Kidney (tissue), 14 donors: ENCODE results near the gene HDAC9. TPM values are rescaled to one million over a fixed set of nuclear protein-coding genes. Genes with fewer than 3 reads are reported as not detected.

Experiments
- DNase-seq, 5 donors: peaks; one replicate each; pipeline ENCODE4 v3.0.0-alpha.2; 2013 to 2020
- FAIRE-seq: peaks from 2 replicates; lab custom pipeline; 2012; peaks lifted over from hg19 to GRCh38; lab: Jason Lieb, UNC
- H3K27ac ChIP-seq, 2 donors: one replicate each; pipeline ENCODE4 v1.7.0; 2013; ENCODE audit warnings: low read depth in 2 of 2, low read length in 2 of 2, inconsistent platforms in 1 of 2
- H3K27me3 ChIP-seq: one replicate; pipeline ENCODE4 v1.7.1; 2013; ENCODE audit warnings: low read length, inconsistent platforms; ENCODE audit not compliant: control insufficient read depth, insufficient read depth
- H3K36me3 ChIP-seq, 3 donors: one replicate each; pipeline versions ENCODE4 v1.7.0 to v1.7.1; 2013; ENCODE audit warnings: low read length in 3 of 3, control low read depth in 1 of 3, inconsistent platforms in 1 of 3; ENCODE audit not compliant: insufficient read depth in 3 of 3, control insufficient read depth in 2 of 3
- H3K4me1 ChIP-seq, 3 donors: one replicate each; pipeline versions ENCODE4 v1.7.0 to v1.7.1; 2013; ENCODE audit warnings: low read length in 3 of 3, inconsistent platforms in 1 of 3, low read depth in 1 of 3; ENCODE audit not compliant: control insufficient read depth in 2 of 3, insufficient read depth in 2 of 3
- H3K4me3 ChIP-seq, 3 donors: one replicate each; pipeline versions ENCODE4 v1.7.0 to v1.8.1; 2013; ENCODE audit warnings: low read length in 3 of 3, control low read depth in 1 of 3, inconsistent platforms in 1 of 3
- H3K9ac ChIP-seq, 3 donors: one replicate each; pipeline versions ENCODE4 v1.7.0 to v1.7.1; 2013; ENCODE audit warnings: low read length in 3 of 3, control low read depth in 1 of 3, inconsistent platforms in 1 of 3
- H3K9me3 ChIP-seq, 3 donors: one replicate each; pipeline versions ENCODE4 v1.7.0 to v1.7.1; 2013; ENCODE audit warnings: low read length in 3 of 3, control low read depth in 1 of 3, inconsistent platforms in 1 of 3; ENCODE audit not compliant: control insufficient read depth in 2 of 3, insufficient read depth in 1 of 3
- intact Hi-C: fragments of 100-400 bp; cut with DNase I; formaldehyde crosslinking; loops from one replicate; pipeline ENCODE4 v1.11.1; 2022
- polyA plus RNA-seq: library from polyadenylated mRNA; stranded (reverse); fragments of 350-450 nt; fragmentation: Illumina TruSeq; extraction: RNeasy Lipid Tissue Mini Kit (QIAGEN cat#74804); gene quantifications from one replicate; pipeline ENCODE4 v1.2.3, GENCODE V29; 2014; ENCODE audit warnings: low read depth, low replicate concordance; ENCODE audit not compliant: insufficient read depth
- total RNA-seq: library from RNA; stranded (reverse); fragmentation: NEBNext Ultra II Directional; extraction: Animal tissue kit (Norgen Biotek cat#: 25700); gene quantifications from one replicate; pipeline ENCODE4 v1.2.1, GENCODE V29; 2021
- TF ChIP-seq, protein P1 (sequence below): IDR thresholded peaks from 3 replicates; pipeline ENCODE4 v1.5.1; 2012; ENCODE audit warnings: mild to moderate bottlenecking, moderate library complexity, borderline replicate concordance; ENCODE audit not compliant: insufficient read depth; ENCODE audit errors: extremely low read depth
- donor health status: control.
- donor health status: control.
- donor health status: control.
- donor health status: control.
- donor health status: control.
- donor health status: DM: yes; HTN: yes; CAD: no.
- donor health status: Normal renal cell carcinoma (clear cell type).

HDAC9 gene
- total and polyA plus RNA-seq, 2 donors from 2014 or later, result 2.1 to 22.1 TPM

DNA sequence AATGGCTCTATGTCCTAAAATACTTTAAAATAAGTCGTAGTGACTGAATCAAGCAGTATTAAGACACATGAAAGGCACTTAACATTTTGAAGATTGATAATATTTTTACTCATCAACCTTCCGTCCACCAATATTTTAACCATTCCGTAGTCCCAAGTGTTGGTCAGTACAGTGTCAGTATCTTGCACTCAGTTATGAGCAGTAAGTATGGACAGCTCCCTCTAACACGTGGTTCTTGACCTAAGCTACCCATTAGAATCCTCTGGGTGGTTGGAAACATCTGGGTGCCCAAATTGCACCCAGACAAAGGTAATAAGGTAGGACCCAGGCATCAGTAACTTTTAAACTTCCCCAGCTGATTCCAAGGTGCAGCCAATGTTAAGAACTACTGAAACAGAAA, 260.2 kb downstream of the HDAC9 start:
- FAIRE-seq (no peak), DNase-seq (no peak)
- intact Hi-C loops, result no loop called here
- H3K9ac ChIP-seq, result no peak overlapping the region
- TF ChIP-seq, protein P1, sequence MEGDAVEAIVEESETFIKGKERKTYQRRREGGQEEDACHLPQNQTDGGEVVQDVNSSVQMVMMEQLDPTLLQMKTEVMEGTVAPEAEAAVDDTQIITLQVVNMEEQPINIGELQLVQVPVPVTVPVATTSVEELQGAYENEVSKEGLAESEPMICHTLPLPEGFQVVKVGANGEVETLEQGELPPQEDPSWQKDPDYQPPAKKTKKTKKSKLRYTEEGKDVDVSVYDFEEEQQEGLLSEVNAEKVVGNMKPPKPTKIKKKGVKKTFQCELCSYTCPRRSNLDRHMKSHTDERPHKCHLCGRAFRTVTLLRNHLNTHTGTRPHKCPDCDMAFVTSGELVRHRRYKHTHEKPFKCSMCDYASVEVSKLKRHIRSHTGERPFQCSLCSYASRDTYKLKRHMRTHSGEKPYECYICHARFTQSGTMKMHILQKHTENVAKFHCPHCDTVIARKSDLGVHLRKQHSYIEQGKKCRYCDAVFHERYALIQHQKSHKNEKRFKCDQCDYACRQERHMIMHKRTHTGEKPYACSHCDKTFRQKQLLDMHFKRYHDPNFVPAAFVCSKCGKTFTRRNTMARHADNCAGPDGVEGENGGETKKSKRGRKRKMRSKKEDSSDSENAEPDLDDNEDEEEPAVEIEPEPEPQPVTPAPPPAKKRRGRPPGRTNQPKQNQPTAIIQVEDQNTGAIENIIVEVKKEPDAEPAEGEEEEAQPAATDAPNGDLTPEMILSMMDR, result no peak
- no peaks in the 10 kb centered on the region for H3K9me3 ChIP-seq
- no peak overlapping the region for H3K27ac ChIP-seq
- no peaks in the 10 kb centered on the region for H3K4me1 ChIP-seq
- no peak overlapping the region for H3K4me3 ChIP-seq
- no peaks in the 10 kb centered on the region for H3K27me3 ChIP-seq
- no peaks in the 10 kb centered on the region for H3K36me3 ChIP-seq

DNA sequence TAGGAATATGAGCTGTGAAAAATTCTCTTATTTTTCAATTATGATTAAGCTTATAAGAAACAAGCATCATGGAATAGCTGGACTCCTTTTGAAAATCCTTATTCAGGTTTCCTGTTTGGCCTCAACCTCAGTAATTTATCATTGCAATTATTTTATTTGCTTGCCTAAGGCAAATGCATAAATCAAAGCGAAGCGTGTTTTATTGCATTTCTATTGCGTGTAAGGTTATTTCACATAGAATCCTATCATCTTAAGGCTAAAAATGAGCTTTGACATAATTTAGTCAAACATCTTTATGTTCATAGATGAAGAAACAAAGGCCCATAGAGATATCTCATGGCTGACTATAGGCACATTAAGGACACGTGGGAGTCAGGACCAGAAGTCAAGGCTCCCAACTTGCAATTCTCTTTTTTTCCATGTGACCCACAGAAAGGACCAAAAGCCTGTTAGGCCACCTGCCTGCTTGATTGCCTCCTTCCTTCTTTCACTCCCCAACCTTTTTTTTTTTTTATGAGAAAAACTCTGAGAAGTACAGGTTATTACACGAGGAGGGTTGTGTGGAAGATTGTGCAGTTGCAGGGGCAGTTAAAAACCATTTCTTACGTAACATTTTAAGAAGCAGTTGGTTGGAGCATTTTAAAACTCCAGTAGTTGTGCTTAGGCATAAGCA, 261.0 kb downstream of the HDAC9 start:
- Histone ChIP-seq H3K4me1 (no peaks in the 10 kb centered on the region), H3K9me3 (no peaks in the 10 kb centered on the region), H3K27ac (no peak overlapping the region), H3K36me3 (no peaks in the 10 kb centered on the region), H3K27me3 (no peaks in the 10 kb centered on the region), H3K4me3 (no peak overlapping the region), H3K9ac (no peak overlapping the region)
- FAIRE-seq (no peak), DNase-seq (peak in 2 of 5 donors; percentile 15 to 18)
- intact Hi-C loops, result no loop called here
- TF ChIP-seq, protein P1, result no peak

DNA sequence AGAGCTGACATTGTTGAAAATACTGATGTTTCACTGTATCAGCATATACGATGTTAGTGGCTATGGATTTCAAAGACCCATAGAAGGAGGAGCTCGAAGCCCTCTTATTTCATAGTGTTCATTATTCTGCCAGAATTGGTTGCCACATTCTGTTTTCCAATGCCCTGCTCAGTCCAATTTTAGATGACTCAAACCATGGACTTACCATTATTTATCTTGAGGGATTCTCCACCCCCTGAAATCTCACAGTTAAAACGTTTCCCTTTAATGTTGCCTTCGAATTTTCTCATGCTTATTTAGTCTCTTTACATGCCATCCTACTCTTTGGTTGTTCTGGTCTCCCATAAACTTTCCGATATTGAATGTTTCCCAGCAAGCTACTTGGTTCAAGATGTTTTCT, 264.5 kb downstream of the HDAC9 start:
- DNase-seq (no peak), FAIRE-seq (no peak)
- intact Hi-C loops, result no loop called here
- H3K27ac ChIP-seq, result no peak overlapping the region
- H3K9me3 ChIP-seq, result no peaks in the 10 kb centered on the region
- H3K4me3 ChIP-seq, result no peak overlapping the region
- H3K4me1 ChIP-seq, result no peaks in the 10 kb centered on the region
- no peak overlapping the region for H3K9ac ChIP-seq
- no peaks in the 10 kb centered on the region for H3K27me3 ChIP-seq
- TF ChIP-seq, protein P1, result no peak
- H3K36me3 ChIP-seq, result no peaks in the 10 kb centered on the region
